IMR-90 (cell line): ENCODE results near the gene ZNF385C. TPM values are rescaled to one million over a fixed set of nuclear protein-coding genes. Genes with fewer than 3 reads are reported as not detected.
A peak's percentile ranks its signal among the peaks of the same experiment; 100 is the strongest.

Experiments used
- ATAC-seq: fragments of 200-7000 bp; cut with Tn5 transposase; 2 replicates; pipeline ENCODE4 v1.9.1; 2020; ENCODE audit warnings: low read depth, mild to moderate bottlenecking, moderate library complexity
- BruUV-seq: library from RNA; stranded (reverse); fragments of 400-500 nt; replicated peaks from 2 replicates; lab custom pipeline; 2021; lab: Mats Ljungman, UMichigan
- CTCF ChIA-PET: fragments of 300-600 bp; formaldehyde crosslinking; extraction: SDS; loops from one replicate; lab custom pipeline; 2021; ENCODE audit warnings: antibody characterized with exemption; lab: Yijun Ruan, JAX
- POLR2A ChIA-PET: fragments of 300-600 bp; sonication (Branson Sonifier 250); formaldehyde crosslinking; loops from one replicate; lab custom pipeline; 2022; ENCODE audit warnings: antibody characterized with exemption; ENCODE audit not compliant: unreplicated experiment; lab: Charles Lee
- DNase-seq: peaks from one replicate; pipeline ENCODE4 v3.0.0; 2013
- H2AFZ ChIP-seq: replicated peaks from 2 replicates; pipeline ENCODE3; 2013; ENCODE audit warnings: low read length, mild to moderate bottlenecking; ENCODE audit not compliant: poor library complexity
- H2AK5ac ChIP-seq: 2 replicates; pipeline ENCODE4 v1.6.1; 2013; ENCODE audit warnings: low read depth, low read length, inconsistent platforms
- H2AK9ac ChIP-seq: replicated peaks from 2 replicates; pipeline ENCODE3; 2013; ENCODE audit warnings: mild to moderate bottlenecking, low read depth, low read length, moderate library complexity; ENCODE audit not compliant: poor library complexity
- H2BK120ac ChIP-seq: 2 replicates; pipeline ENCODE4 v1.6.1; 2013; ENCODE audit warnings: low read depth, low read length, inconsistent platforms
- H2BK15ac ChIP-seq: 3 replicates; pipeline ENCODE4 v1.6.1; 2013; ENCODE audit warnings: low read depth, low read length, inconsistent platforms
- H2BK20ac ChIP-seq: 2 replicates; pipeline ENCODE4 v1.6.1; 2013; ENCODE audit warnings: low read depth, mild to moderate bottlenecking, inconsistent platforms, low read length, moderate library complexity
- H2BK5ac ChIP-seq: 2 replicates; pipeline ENCODE4 v1.6.1; 2013; ENCODE audit warnings: mild to moderate bottlenecking, low read depth, low read length, inconsistent platforms; ENCODE audit not compliant: poor library complexity, severe bottlenecking
- H3K14ac ChIP-seq: replicated peaks from 2 replicates; pipeline ENCODE4 v1.6.1; 2013; ENCODE audit warnings: low read depth, low read length, inconsistent platforms
- H3K18ac ChIP-seq: 2 replicates; pipeline ENCODE4 v1.6.1; 2013; ENCODE audit warnings: low read depth, low read length, control low read depth
- H3K23ac ChIP-seq: 2 replicates; pipeline ENCODE4 v1.6.1; 2013; ENCODE audit warnings: low read depth, low read length, inconsistent platforms
- H3K27ac ChIP-seq: 2 replicates; pipeline ENCODE4 v1.5.1; 2013; ENCODE audit warnings: mild to moderate bottlenecking, control low read depth, low read length; ENCODE audit not compliant: insufficient read depth
- H3K27me3 ChIP-seq: 2 replicates; pipeline ENCODE4 v1.6.1; 2013; ENCODE audit warnings: low read length; ENCODE audit not compliant: control insufficient read depth, insufficient read depth
- H3K36me3 ChIP-seq: 2 replicates; pipeline ENCODE4 v1.6.1; 2013; ENCODE audit warnings: low read length, mixed read lengths; ENCODE audit not compliant: control insufficient read depth, insufficient read depth
- H3K4ac ChIP-seq: 2 replicates; pipeline ENCODE4 v1.6.1; 2013; ENCODE audit warnings: low read depth, low read length, inconsistent platforms
- H3K4me1 ChIP-seq: 2 replicates; pipeline ENCODE4 v1.6.1; 2013; ENCODE audit warnings: low read length, mixed read lengths; ENCODE audit not compliant: control insufficient read depth, insufficient read depth
- H3K4me2 ChIP-seq: 2 replicates; pipeline ENCODE4 v1.6.1; 2013; ENCODE audit warnings: low read depth, mild to moderate bottlenecking, control low read depth, low read length, moderate library complexity
- H3K4me3 ChIP-seq: 2 replicates; pipeline ENCODE4 v1.5.1; 2013; ENCODE audit warnings: low read depth, mild to moderate bottlenecking, control low read depth, low read length, moderate library complexity; ENCODE audit not compliant: insufficient read depth
- H3K56ac ChIP-seq: 2 replicates; pipeline ENCODE4 v1.6.1; 2013; ENCODE audit warnings: low read length, inconsistent platforms; ENCODE audit not compliant: insufficient read depth; ENCODE audit errors: extremely low read depth
- H3K79me1 ChIP-seq, 2 experiments: 2 replicates each; pipeline ENCODE4 v1.6.1; 2013; ENCODE audit warnings: low read length in 2 of 2, inconsistent platforms in 1 of 2, low read depth in 1 of 2
- H3K9ac ChIP-seq: 2 replicates; pipeline ENCODE4 v1.6.1; 2013; ENCODE audit warnings: low read depth, low read length, control low read depth
- H3K9me1 ChIP-seq: 2 replicates; pipeline ENCODE4 v1.6.1; 2013; ENCODE audit warnings: low read length, inconsistent platforms; ENCODE audit not compliant: insufficient read depth
- H3K9me3 ChIP-seq: 2 replicates; pipeline ENCODE4 v1.6.1; 2013; ENCODE audit warnings: low read length; ENCODE audit not compliant: control insufficient read depth, insufficient read depth
- H4K20me1 ChIP-seq: 2 replicates; pipeline ENCODE4 v1.6.1; 2013; ENCODE audit warnings: low read length, inconsistent platforms; ENCODE audit not compliant: insufficient read depth
- H4K5ac ChIP-seq: 2 replicates; pipeline ENCODE4 v1.6.1; 2013; ENCODE audit warnings: mild to moderate bottlenecking, low read depth, low read length, control low read depth
- H4K8ac ChIP-seq, 2 experiments: 2 replicates each; pipeline ENCODE4 v1.6.1; 2013; ENCODE audit warnings: low read depth in 2 of 2, low read length in 2 of 2, control low read depth in 1 of 2, inconsistent platforms in 1 of 2
- H4K91ac ChIP-seq: 2 replicates; pipeline ENCODE4 v1.6.1; 2013; ENCODE audit warnings: low read depth, low read length, inconsistent platforms; ENCODE audit not compliant: insufficient read depth
- MAFK ChIP-seq: IDR thresholded peaks from 2 replicates; pipeline ENCODE4 v1.6.1; 2012; ENCODE audit warnings: low read depth, low read length, improper control_type of control experiment
- WGBS, 2 experiments: methylation state at CpG; one replicate each; pipeline versions ENCODE4 v1.1.5 to v1.1.7; 2013; ENCODE audit warnings: missing lambda C conversion rate in 2 of 2; ENCODE audit not compliant: insufficient read length in 1 of 2; ENCODE audit errors: extremely low coverage in 2 of 2; 5-methylcytosine and 5-hydroxymethylcytosine counted together
- dilution Hi-C: fragments of 300-500 bp; cut with HindIII; formaldehyde crosslinking; loops from one replicate; pipeline ENCODE4 v1.14.3; 2018; ENCODE audit warnings: low sequenced_read_pairs; ENCODE audit not compliant: unreplicated experiment
- in situ Hi-C: fragments of 300-500 bp; cut with MboI; formaldehyde crosslinking; loops from 3 replicates; pipeline ENCODE4 v1.14.3; 2019; ENCODE audit warnings: low sequenced_read_pairs, inconsistent platforms, mixed read lengths
- intact Hi-C: fragments of 100-400 bp; cut with micrococcal nuclease; formaldehyde crosslinking; loops from 2 replicates; pipeline ENCODE4 v1.10.0; 2022
- polyA plus RNA-seq, 3 experiments: library from polyadenylated mRNA; depleted of rRNA; stranded (reverse); fragments of >200 nt; gene quantifications; 2 replicates each; pipeline ENCODE4 v1.2.3, GENCODE V29; 2012; ENCODE audit warnings: low replicate concordance in 1 of 3
- total RNA-seq: library from RNA; depleted of rRNA; stranded (reverse); fragments of >200 nt; gene quantifications from 2 replicates; pipeline ENCODE4 v1.2.3, GENCODE V29; 2012
- TF ChIP-seq, protein P1 (sequence below): conservative IDR thresholded peaks from 2 replicates; pipeline ENCODE4 v1.5.1; 2012; ENCODE audit warnings: mild to moderate bottlenecking, low read depth, low read length, improper control_type of control experiment

Gene ZNF385C
- total and polyA plus RNA-seq, 2 of the 4 experiments (the other 2 are of a cell fraction) = not detected

- Histone ChIP-seq H2BK20ac (no peak overlapping the region), H3K36me3 (peaks cover 49% of the 10 kb centered on the region), H3K14ac (no peak overlapping the region), H3K79me1 (peaks cover 37 to 74% of the 10 kb centered on the region in 2 experiments), H2AK9ac (no peak overlapping the region), H4K8ac (no peak overlapping the region), H4K20me1 (peaks cover 27% of the 10 kb centered on the region), H3K9me3 (no peaks in the 10 kb centered on the region), H4K5ac (no peak overlapping the region), H3K23ac (no peak overlapping the region), H2BK5ac (no peak overlapping the region), H3K27ac (no peak overlapping the region), H2AK5ac (no peak overlapping the region), H3K9me1 (peaks cover 16% of the 10 kb centered on the region), H4K91ac (no peak overlapping the region), H3K4ac (no peak overlapping the region), H3K9ac (no peak overlapping the region), H3K4me1 (peaks cover 9% of the 10 kb centered on the region), H2BK120ac (no peak overlapping the region), H2AFZ (no peak overlapping the region), H3K4me2 (no peak overlapping the region), H3K27me3 (no peaks in the 10 kb centered on the region), H3K56ac (no peak overlapping the region), H3K4me3 (no peak overlapping the region), H2BK15ac (no peak overlapping the region), H3K18ac (no peak overlapping the region)
- intact Hi-C loops = no loop called here
- in situ Hi-C loops = no loop called here
- ChIA-PET CTCF (no interaction called here), POLR2A (no interaction called here)
- 50% methylated on average over 1 of the region's 2 CpGs; no CpG with 5 or more reads in 1 of the 2 experiments for WGBS, 2 experiments
- BruUV-seq = no TSS peak
- TF ChIP-seq MAFK = peak; percentile 86
- TF ChIP-seq, protein P1, sequence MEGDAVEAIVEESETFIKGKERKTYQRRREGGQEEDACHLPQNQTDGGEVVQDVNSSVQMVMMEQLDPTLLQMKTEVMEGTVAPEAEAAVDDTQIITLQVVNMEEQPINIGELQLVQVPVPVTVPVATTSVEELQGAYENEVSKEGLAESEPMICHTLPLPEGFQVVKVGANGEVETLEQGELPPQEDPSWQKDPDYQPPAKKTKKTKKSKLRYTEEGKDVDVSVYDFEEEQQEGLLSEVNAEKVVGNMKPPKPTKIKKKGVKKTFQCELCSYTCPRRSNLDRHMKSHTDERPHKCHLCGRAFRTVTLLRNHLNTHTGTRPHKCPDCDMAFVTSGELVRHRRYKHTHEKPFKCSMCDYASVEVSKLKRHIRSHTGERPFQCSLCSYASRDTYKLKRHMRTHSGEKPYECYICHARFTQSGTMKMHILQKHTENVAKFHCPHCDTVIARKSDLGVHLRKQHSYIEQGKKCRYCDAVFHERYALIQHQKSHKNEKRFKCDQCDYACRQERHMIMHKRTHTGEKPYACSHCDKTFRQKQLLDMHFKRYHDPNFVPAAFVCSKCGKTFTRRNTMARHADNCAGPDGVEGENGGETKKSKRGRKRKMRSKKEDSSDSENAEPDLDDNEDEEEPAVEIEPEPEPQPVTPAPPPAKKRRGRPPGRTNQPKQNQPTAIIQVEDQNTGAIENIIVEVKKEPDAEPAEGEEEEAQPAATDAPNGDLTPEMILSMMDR = no peak
- ATAC-seq (no peak), DNase-seq (no peak)
- dilution Hi-C loops = no loop called here
Observed at GRCh38 chr17:41998497-41998896, 99.8 kb downstream of the ZNF385C start.
